AG20443 (cell line): ENCODE results near the gene GON7.
"Not testable (repeated sequence)": the region's sequence is repeated elsewhere in the genome, so short reads cannot be mapped to it uniquely, and the experiment has no call there.

Experiments
- DNase-seq: peaks from one replicate; pipeline ENCODE4 v3.0.0; 2012; ENCODE audit warnings: low spot score, mixed read lengths

GON7 gene

DNA sequence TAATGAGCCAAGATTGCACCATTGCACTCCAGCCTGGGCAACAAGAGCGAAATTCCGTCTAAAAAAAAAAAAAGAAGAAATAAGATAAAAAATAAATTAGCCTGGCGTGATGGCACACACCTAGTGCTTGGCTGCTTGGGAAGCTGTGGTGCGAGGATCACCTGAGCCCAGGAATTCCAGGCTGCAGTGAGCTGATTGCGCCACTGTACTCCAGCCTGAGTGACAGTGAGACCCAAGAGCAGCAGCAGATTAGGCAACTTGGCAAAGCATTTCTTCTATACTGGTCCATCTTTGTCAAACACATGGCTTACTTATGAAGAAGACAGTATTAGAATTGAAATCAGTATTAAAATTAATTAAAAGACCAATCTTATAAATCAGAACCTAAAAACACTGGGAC is 6.3 kb downstream of the GON7 start:
- DNase-seq: no peak

- no peak for DNase-seq
These were observed 7.8 kb downstream of the GON7 start for GRCh38 chr14:93199031-93199430.

GRCh38 chr14:93195316-93195999 is 11.4 kb downstream of the GON7 start:
- DNase-seq: no peak

DNA sequence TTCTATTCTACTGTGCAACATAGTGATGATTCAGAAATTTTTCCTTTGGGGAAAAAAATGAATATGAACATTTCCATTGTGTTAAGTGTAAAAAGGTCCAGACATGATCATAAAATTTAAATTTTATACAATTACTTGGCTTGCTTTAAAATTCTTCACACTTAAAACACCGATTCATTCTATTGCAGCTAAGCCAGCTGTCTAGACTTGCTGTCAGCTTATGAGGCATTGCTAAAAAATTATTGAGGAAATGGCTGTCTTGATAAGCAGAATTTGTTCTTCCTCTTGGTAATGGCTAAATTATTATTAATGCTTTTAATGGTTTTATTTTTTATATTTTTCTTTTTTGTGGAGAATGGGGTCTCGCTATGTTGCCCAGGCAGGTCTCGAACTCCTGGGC is 19.9 kb downstream of the GON7 start:
- DNase-seq: no peak

- no peak for DNase-seq
These were observed 20.4 kb downstream of the GON7 start for GRCh38 chr14:93186466-93186865.

DNA sequence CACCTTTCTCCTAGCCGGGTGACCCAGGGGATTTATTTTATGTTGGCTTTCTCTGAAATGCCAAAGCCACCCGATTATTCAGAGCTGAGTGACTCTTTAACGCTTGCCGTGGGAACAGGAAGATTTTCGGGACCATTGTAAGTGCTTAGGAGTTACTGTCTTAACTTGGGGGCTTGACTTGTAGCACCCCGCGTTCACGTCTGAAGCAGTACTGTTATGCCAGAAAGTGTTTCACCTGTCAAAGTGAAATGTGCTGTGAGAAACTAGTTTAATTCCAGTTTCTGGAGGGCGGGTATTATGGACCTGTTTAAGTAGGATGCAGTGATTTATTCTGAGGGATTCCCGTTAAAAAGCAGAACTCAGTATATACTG is 21.5 kb downstream of the GON7 start:
- no peak for DNase-seq

DNA sequence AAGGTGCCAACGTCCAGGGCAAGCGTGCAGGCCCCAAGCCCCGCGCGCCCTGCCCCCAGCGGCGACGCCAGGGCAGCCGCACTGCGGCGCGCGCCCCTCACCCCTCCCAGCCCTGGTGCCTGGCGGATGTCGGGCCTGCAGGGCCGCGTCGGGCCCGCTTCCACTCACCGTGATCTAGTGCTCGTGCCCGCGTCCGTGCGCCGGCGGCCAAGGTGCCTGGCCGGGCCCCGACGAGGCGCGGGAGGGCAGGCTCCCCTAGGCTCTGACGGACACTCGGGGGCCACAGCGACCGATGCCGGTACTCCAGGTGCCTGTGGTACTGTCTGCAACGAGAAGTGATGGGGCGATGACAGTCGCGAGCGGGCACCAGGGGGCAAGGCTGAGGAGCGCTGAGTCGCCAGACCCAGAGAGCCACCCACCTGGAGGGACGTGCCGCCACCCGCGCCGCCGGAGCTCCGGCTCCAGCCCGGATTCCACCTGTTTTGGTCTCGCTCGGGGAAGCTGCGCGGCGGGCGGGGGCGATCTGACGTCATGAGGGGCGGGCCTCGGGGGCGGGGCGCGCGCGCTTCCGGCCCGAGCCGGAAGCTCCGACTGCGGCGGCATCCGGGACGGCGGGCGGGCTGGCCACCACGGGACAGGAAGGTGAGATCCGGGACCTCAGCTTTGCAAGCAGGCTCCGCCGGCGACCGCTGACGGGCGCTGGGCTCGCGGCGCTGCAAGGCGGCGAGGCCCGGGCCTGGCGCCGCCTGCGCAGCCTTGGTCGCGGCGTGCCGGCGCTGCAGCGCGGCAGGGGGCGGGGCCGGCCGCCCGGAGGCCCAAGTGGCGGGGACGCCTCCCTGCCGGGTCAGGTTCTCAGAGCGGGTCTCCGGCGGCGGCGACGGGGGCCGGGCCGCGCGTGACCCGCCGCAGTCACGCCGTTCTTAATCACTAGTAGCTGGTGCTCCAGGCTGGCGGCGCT is 22.2 kb downstream of the GON7 start, which contains the start of the genes LYSET and MOAP1:
Gene LYSET, plus strand, starts transcription at position 927 of the 958 bp plus-strand sequence. CDS start 89 bp downstream, outside the sequence.
Gene MOAP1, minus strand, starts transcription at position 507 of the 958 bp plus-strand sequence. CDS start 655 bp downstream, outside the sequence.
- DNase-seq: peak; percentile 97

DNA sequence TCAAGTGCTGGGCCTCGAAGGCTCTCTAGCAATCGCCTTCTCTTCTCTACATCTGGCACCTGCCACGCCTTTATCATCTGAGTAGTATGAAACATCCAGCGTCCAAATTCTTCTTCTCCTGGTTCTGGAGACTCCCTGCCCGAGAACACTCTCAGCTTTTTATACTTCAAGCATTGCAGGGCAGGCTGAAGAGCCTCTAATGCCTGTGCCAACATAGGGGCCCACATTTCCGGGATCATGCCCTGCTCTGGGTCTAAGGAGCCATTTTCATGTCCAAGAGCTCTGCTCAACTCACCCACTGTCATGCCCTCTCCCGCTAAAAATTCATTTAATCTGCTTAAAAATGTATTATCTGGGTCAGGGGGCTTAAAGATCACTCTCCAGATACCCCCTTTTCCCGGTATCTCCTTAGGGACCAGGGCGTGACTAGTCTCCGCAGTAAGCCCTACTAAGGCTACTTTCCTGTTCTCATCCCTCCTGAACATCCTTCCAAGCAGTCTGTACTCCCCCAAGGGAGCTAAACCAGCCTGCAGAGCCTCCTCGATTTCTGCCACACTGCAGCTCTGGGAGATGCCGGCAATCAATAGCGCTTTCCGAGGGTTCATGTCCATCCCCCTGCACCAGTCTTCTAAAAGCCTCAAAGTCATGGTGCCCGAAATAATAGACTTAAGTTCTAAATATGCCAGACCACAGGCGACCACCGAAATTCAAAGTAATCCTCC is 23.1 kb downstream of the GON7 start:
- DNase-seq: no peak

- DNase-seq: no peak
These were observed 31.4 kb downstream of the GON7 start for GRCh38 chr14:93175492-93175891.

DNA sequence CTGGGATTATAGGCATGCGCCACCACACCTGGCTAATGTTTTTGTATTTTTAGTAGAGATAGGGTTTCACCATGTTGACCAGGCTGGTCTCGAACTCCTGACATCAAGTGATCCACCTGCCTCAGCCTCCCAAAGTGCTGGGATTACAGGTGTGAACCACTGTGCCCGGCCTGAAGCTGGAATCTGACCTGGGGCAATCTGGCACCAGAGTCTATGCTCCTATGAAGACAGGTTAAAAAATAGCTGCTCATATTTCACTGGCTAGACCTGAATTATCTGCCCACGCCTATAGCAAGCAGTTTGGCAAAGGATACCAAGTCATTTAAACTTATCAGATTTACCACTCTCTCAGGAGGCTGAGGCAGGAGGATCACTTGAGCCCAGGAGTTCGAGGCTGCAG is 32.1 kb downstream of the GON7 start:
- not testable (repeated sequence) for DNase-seq

GRCh38 chr14:93173943-93174395 is 32.9 kb downstream of the GON7 start:
- peak; percentile 34 for DNase-seq

DNA sequence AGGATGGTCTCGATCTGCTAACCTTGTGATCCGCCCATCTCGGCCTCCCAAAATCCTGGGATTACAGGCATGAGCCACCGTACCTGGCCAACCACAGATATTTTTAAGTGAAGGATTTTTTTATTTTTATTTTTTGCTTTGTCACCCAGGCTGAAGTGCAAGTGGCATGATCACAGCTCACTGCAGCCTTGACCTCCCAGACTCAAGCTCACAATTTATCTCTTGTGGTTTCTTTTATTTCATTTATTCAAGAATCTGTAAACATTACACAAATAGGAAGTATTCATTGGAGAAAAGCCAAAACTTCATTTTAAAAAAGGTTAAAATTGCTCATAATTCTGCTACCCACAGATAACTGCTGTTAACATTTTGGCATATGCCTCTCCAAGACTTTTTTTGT is 35.5 kb downstream of the GON7 start:
- DNase-seq: no peak

DNA sequence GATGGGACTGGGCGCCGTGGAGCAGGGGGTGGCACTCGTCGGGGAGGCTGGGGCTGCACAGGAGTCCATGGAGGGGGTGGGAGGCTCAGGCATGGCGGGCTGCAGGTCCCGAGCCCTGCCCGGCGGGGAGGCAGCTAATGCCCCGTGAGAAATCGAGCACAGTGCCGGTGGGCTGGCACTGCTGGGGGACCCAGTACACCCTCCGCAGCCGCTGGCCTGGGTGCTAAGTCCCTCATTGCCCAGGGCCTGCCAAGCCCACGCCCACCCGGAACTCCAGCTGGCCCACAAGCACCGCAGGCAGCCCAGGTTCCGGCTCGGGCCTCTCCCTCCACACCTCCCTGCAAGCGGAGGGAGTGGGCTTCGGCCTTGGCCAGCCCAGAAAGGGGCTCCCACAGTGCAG is 36.7 kb downstream of the GON7 start:
- DNase-seq: not testable (repeated sequence)

DNA sequence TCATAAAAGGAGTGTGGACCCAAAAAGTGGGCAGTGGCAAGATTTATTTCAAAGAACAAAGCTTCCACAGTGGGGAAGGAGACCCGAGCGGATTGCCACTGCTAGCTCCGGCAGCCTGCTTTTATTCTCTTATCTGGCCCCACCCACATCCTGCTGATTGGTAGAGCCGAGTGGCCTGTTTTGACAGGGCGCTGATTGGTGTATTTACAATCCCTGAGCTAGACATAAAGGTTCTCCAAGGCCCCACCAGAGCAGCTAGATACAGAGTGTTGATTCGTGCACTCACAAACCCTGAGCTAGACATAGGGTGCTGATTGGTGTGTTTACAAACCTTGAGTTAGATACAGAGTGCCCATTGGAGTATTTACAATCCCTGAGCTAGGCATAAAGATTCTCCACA is 37.2 kb downstream of the GON7 start:
- not testable (repeated sequence) for DNase-seq

- DNase-seq: not testable (repeated sequence)
These were observed 38.3 kb downstream of the GON7 start for GRCh38 chr14:93168610-93169009.

DNA sequence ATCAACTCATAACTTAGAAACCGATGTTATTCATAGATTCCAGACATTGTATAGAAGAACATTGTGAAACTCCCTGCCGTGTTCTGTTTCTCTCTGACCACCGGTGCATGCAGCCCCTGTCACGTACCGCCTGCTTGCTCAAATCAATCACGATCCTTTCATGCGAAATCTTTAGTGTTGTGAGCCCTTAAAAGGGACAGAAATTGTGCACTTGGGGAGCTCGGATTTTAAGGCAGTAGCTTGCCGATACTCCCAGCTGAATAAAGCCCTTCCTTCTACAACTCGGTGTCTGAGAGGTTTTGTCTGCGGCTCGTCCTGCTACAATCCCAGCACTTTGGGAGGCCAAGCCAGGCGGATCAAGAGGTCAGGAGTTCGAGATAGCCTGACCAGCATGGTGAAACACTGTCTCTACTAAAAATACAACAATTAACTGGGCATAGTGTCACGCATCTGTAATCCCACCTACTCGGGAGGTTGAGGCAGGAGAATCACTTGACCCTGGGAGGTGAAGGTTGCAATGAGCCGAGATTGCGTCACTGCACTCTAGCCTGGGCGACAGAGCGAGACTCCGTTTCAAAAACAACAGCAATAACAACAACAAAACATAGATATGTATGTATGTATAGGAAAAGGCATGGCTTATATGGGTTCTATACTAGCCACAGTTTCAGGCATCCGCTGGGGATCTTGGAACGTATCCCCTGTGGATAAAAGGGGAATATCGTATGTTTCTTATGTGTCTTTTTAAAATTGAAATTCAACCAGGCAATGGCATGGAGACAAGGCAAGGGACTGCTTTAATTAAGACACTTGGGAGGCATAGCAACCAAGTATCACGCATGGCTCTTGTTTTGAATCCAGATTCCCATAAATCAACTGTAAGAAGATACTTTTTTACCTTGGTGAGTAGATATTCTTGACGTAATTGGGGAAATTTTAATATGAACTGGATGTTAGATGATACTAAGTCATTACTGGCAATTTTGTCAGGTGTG is 41.3 kb downstream of the GON7 start:
- DNase-seq: not testable (repeated sequence)

DNA sequence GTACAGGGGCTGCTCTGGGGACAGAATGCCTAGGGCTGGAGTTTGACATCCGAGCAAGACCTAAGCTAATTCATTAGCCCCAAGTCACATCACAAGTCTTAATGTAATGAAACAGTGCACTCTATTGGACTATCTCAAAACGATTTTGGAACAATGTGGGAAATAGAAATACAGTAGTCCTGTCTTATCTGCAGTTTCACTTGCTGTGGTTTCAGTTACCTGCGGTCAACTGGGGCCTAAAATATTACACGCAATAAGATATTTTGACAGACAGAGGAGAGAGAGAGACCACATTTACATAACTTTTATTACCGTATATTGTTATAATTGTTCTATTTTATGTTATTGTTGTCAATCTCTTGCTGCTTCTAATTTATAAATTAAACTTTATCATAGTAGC is 43.3 kb downstream of the GON7 start:
- no peak for DNase-seq

DNA sequence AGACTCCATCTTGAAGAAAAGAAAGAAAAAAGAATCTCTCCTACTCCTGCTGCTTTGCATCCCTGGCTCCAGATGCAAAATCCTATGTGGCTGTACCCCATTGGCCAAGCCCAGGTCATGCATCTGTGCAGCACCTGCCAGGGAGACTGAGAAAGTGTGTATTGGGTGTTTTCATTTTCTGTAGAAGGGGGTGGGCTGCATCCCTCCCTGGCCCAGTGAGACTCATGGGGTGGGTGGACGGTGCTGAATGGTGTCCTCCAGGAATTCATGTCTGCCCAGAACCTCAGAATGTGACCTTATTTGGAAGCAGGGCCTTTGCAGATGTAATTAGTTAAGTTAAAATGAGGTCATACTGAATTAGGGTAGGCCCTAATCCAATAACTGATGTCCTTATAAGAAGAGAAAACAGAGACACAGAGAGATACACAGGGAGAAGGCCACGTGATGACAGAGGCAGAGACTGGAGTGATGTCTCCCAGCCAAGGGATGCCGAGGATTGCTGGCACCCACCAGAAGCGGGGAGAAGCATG is 45.4 kb downstream of the GON7 start:
- DNase-seq: no peak

DNA sequence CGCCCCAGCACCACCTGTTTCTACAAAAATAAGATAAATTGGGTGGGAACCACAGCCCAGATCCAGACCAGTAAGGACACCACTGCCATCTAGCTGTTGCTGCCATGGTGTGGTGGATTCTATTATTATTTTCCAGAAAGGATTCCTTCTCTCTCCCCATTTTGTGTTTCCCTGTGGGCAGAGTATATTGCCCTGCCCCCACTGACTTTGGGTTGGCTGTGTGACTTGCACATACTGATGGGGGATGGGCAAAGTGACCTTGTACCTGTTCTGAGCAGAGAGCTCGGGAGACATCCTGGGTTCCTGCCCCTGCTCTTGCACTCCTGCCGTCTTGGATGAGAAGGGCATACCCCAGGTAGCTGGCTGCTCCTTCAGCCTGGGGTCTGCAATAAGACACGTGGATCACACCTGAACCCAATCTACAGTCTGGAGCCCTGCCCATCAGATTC is 46.5 kb downstream of the GON7 start:
- DNase-seq: peak; percentile 57

- DNase-seq: not testable (repeated sequence)
These were observed 47.1 kb downstream of the GON7 start for GRCh38 chr14:93159625-93160352.
